Neural crest cell (in vitro differentiated cells): ENCODE data around the gene GLRX5. TPM values are rescaled to one million over a fixed set of nuclear protein-coding genes. Genes with fewer than 3 reads are reported as not detected.
"Not testable (repeated sequence)": the region's sequence is repeated elsewhere in the genome, so short reads cannot be mapped to it uniquely, and the experiment has no call there.

Experiments used
- DNase-seq: peaks from one replicate; pipeline ENCODE4 v3.0.0; 2021; ENCODE audit warnings: low read depth, mixed read lengths, low spot score
- H3K27ac Mint-ChIP-seq: one replicate; pipeline ENCODE4 v1.8.0; 2021; ENCODE audit warnings: mild to moderate bottlenecking, mixed read lengths; ENCODE audit not compliant: unreplicated experiment
- H3K27me3 Mint-ChIP-seq: 2 replicates; pipeline ENCODE4 v1.8.0; 2021; ENCODE audit warnings: low read depth, mild to moderate bottlenecking, mixed read lengths
- H3K36me3 Mint-ChIP-seq: 2 replicates; pipeline ENCODE4 v1.8.0; 2021; ENCODE audit warnings: low read depth, mild to moderate bottlenecking, mixed read lengths
- H3K4me1 Mint-ChIP-seq: 2 replicates; pipeline ENCODE4 v1.8.0; 2021; ENCODE audit warnings: mixed read lengths
- H3K4me3 Mint-ChIP-seq: one replicate; pipeline ENCODE4 v1.8.0; 2021; ENCODE audit warnings: mild to moderate bottlenecking, mixed read lengths
- H3K9me3 Mint-ChIP-seq: 2 replicates; pipeline ENCODE4 v1.8.0; 2021; ENCODE audit warnings: mixed read lengths
- total RNA-seq: library from RNA; stranded (reverse); gene quantifications from 2 replicates; pipeline ENCODE4 v1.2.1, GENCODE V29; 2021
- TF ChIP-seq, protein P1 (sequence below): fragments of 200-600 bp; sonication (generic); conservative IDR thresholded peaks from 2 replicates; pipeline ENCODE4 v1.5.0; 2021; ENCODE audit warnings: antibody characterized with exemption, mild to moderate bottlenecking

GLRX5 gene
- total RNA-seq, 1 donor from 2014 or later, result 69.3 TPM

DNA sequence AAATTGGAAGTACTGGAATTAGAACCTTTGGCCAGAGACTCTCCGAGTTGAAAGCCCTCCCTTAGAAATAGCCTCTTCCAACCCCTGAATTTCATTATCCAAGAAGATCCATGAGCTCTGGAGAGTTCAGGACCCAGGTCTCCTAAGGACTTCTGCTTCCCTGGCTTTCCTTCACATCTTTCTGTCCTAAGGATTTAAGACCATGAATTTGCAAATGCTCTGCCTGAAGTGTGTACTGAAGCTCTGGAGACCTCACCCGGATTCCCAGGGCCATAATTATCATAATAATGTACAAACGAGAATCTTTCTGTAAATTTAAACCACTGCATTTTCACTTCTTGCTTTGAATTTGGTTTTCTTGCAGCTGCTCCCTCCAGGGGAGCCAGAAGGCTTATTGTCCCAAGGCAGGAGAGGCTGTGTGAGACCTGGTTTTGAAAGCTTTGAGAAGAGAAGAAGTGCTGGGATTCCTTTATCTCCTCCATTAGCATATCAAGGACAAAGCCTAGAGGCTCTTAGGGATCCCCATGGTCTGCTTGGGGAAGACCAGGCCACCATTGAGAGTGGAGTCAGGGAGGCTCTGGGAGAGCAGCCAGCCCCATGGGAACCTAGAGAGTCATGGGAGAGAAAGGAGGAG is 41.1 kb downstream of the GLRX5 start:
- H3K9me3 Mint-ChIP-seq, result no peaks in the 10 kb centered on the region
- peaks cover 5% of the 10 kb centered on the region for H3K4me1 Mint-ChIP-seq
- TF ChIP-seq, protein P1, sequence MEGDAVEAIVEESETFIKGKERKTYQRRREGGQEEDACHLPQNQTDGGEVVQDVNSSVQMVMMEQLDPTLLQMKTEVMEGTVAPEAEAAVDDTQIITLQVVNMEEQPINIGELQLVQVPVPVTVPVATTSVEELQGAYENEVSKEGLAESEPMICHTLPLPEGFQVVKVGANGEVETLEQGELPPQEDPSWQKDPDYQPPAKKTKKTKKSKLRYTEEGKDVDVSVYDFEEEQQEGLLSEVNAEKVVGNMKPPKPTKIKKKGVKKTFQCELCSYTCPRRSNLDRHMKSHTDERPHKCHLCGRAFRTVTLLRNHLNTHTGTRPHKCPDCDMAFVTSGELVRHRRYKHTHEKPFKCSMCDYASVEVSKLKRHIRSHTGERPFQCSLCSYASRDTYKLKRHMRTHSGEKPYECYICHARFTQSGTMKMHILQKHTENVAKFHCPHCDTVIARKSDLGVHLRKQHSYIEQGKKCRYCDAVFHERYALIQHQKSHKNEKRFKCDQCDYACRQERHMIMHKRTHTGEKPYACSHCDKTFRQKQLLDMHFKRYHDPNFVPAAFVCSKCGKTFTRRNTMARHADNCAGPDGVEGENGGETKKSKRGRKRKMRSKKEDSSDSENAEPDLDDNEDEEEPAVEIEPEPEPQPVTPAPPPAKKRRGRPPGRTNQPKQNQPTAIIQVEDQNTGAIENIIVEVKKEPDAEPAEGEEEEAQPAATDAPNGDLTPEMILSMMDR, result no peak
- no peaks in the 10 kb centered on the region for H3K36me3 Mint-ChIP-seq
- peak overlapping the region; percentile 29 for H3K27ac Mint-ChIP-seq
- no peaks in the 10 kb centered on the region for H3K27me3 Mint-ChIP-seq
- DNase-seq, result no peak
- H3K4me3 Mint-ChIP-seq, result no peak overlapping the region

DNA sequence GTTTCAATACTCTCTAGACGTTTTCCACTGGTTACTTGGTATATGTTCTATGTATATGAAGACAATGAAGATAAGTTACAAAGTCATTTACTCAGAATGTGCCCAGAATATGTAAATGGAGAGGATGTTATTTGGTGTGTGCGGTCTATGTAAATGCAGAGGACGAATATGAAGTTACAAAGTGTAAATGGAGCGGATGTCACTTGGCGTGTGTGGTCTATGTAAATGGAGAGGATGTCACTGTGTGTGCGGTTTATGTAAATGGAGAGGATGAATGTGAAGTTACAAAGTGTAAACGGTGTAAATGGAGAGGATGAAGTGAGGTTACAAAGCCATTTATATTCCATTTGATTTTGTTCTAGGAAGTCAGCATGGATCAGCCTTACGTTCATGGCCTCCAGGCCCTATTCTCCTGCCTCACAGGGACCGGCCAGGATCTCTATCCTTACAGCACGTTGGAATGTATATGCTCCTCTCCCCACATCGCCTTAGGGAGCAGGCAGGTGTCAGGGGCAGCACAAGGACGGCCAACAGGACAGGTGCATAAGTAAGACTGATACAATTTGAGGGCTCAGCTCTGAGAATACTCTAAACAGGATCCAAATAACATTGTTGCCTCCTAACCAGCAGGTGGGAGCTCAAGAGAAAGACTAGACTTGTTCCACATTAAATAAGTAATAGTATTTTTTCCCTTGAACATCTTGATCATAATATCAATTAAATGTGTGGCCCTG is 42.4 kb downstream of the GLRX5 start:
- TF ChIP-seq, protein P1, result no peak
- Mint-ChIP-seq H3K4me3 (no peak overlapping the region), H3K36me3 (no peaks in the 10 kb centered on the region), H3K9me3 (no peaks in the 10 kb centered on the region), H3K27me3 (no peaks in the 10 kb centered on the region), H3K27ac (no peak overlapping the region), H3K4me1 (peaks cover 5% of the 10 kb centered on the region)
- no peak for DNase-seq

DNA sequence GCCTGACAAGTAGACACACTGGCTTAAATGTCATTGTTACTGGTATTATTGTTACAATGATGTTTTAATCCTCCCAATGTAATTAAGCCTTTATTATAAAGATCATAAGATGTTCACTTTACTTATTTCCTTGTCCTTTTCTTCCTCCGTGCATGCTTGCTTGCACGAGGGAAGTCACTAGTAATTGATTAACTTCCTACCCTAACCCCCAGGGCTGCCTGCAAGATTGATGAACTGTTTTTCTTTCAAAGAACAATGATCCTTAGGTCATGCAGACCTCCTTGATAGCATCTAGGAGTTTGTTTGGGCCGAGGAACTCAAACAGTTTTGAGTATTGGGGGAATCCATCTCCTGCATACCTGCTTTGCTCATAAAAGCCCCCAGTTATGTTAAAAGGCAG is 43.0 kb downstream of the GLRX5 start:
- Mint-ChIP-seq H3K36me3 (no peaks in the 10 kb centered on the region), H3K9me3 (peaks cover under 1% of the 10 kb centered on the region), H3K27ac (no peak overlapping the region), H3K27me3 (no peaks in the 10 kb centered on the region), H3K4me1 (peaks cover 5% of the 10 kb centered on the region), H3K4me3 (no peak overlapping the region)
- TF ChIP-seq, protein P1, result no peak
- no peak for DNase-seq

DNA sequence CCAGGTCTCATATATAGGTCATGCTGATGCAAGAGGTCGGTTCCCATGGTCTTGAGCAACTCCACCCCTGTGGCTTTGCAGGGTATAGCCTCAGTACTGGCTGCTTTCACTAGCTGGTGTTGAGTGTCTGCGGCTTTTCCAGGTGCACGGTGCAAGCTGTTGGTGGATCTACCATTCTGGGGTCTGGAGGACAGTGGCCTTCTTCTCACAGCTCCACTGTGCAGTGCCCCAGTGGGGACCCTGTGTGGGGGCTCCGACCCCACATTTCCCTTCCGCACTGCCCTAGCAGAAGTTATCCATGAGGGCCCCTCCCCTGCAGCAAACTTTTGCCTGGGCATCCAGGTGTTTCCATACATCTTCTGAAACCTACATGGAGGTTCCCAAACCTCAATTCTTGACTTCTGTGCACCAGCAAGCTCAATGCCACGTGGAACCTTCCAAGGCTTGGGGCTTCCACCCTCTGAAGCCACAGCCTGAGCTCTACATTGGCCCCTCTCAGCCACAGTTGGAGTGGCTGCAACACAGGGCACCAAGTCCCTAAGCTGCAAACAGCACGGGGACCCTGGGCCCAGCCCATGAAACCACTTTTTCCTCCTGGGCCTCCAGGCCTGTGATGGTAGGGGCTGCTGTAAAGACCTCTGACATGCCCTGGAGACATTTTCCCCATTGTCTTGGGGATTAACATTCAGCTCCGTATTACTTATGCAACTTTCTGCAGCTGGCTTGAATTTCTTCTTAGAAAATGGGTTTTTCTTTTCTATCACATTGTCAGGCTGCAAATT is 49.2 kb downstream of the GLRX5 start:
- DNase-seq, H3K4me3 Mint-ChIP-seq, H3K27ac Mint-ChIP-seq, H3K4me1 Mint-ChIP-seq, H3K36me3 Mint-ChIP-seq, H3K27me3 Mint-ChIP-seq: not testable (repeated sequence)
- H3K9me3 Mint-ChIP-seq, result peaks cover 12% of the 10 kb centered on the region

DNA sequence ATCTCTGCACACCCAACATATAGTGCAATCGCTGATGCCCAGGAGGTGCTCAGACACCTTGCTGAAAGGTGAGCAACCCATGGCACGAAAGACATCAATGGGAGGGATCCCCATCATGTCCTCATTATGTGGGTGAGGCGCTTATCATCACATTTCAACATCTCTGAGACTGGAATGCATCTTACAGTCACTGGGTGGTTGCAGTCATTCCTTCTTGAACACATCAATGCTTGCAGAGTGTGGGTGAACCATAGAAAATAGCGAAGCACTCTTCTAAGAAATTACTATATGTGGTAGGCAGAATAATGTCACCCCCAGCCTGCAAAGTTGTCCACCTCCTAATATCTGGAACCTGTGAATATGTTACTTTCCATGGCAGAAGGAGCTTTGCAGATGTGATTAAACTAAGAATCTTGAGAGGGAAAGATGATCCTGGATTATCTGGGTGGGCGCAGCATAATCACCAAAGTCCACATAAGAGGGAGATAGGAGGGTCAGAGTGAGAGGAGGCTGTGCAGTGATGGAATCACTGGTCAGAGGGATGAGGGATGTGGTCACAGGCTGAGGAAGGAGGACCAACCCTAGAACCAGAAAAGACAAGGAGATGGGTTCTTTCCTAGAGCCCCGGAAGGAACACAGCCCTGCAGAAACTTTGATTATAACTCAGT is 51.2 kb downstream of the GLRX5 start:
- TF ChIP-seq, protein P1, result no peak
- H3K4me1 Mint-ChIP-seq, result no peaks in the 10 kb centered on the region
- no peak overlapping the region for H3K27ac Mint-ChIP-seq
- peaks cover 4% of the 10 kb centered on the region for H3K36me3 Mint-ChIP-seq
- DNase-seq, result no peak
- peaks cover 12% of the 10 kb centered on the region for H3K9me3 Mint-ChIP-seq
- H3K4me3 Mint-ChIP-seq, result no peak overlapping the region
- peaks cover 2% of the 10 kb centered on the region for H3K27me3 Mint-ChIP-seq

DNA sequence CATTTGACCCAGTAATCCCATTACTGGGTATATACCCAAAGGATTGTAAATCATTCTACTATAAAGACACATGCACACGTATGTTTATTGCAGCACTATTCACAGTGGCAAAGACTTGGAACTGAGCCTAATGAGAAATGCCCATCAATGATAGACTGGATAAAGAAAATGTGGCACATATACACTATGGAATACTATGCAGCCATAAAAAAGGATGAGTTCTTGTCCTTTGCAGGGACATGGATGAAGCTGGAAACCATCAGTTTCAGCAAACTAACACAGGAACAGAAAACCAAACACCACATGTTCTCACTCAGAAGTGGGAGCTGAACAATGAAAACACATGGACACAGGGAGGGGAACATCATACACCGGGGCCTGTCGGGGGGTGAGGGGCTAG is 56.3 kb downstream of the GLRX5 start:
- not testable (repeated sequence) for H3K9me3 Mint-ChIP-seq, H3K36me3 Mint-ChIP-seq, DNase-seq, H3K27ac Mint-ChIP-seq, H3K4me1 Mint-ChIP-seq, H3K27me3 Mint-ChIP-seq, H3K4me3 Mint-ChIP-seq
